HepG2 (cell line): ENCODE data around the gene DUS3L. TPM values are rescaled to one million over a fixed set of nuclear protein-coding genes. Genes with fewer than 3 reads are reported as not detected.
A peak's percentile ranks its signal among the peaks of the same experiment; 100 is the strongest.

Experiments
- AHR ChIP-seq: IDR thresholded peaks from 2 replicates; pipeline ENCODE4 v1.6.1; 2018; ENCODE audit warnings: missing genetic modification reagents, missing compliant biosample characterization
- CAMTA2 ChIP-seq: sonication (generic); formaldehyde crosslinking; IDR thresholded peaks from 2 replicates; pipeline ENCODE4 v1.4.0; 2020; ENCODE audit warnings: mild to moderate bottlenecking, missing genetic modification reagents, borderline replicate concordance
- EZH2 ChIP-seq: conservative IDR thresholded peaks from 2 replicates; pipeline ENCODE4 v1.6.1; 2012; ENCODE audit warnings: mild to moderate bottlenecking, low read depth, low read length, moderate library complexity
- GTF2F1 ChIP-seq: fragments of 150-350 bp; IDR thresholded peaks from 2 replicates; pipeline ENCODE4 v1.6.1; 2014; ENCODE audit warnings: low read length
- HOXA9 ChIP-seq: sonication (generic); formaldehyde crosslinking; IDR thresholded peaks from 2 replicates; pipeline ENCODE4 v1.8.1; 2022; ENCODE audit warnings: missing genetic modification reagents, mild to moderate bottlenecking, moderate library complexity, borderline replicate concordance
- NFE2 ChIP-seq: sonication (generic); formaldehyde crosslinking; IDR thresholded peaks from 2 replicates; pipeline ENCODE4 v1.4.0; 2020; ENCODE audit warnings: missing genetic modification reagents
- PRMT3 ChIP-seq: sonication (generic); formaldehyde crosslinking; IDR thresholded peaks from 2 replicates; pipeline ENCODE4 v1.8.1; 2022; ENCODE audit warnings: low read depth, mild to moderate bottlenecking, moderate library complexity, missing genetic modification reagents, borderline replicate concordance
- RBM39 ChIP-seq: fragments of 200-400 bp; formaldehyde crosslinking; IDR thresholded peaks from one replicate; pipeline ENCODE4 v1.6.1; 2018; ENCODE audit warnings: antibody characterized with exemption, mild to moderate bottlenecking, low read depth, low read length; ENCODE audit not compliant: poor library complexity, severe bottlenecking
- REPIN1 ChIP-seq: sonication (generic); formaldehyde crosslinking; IDR thresholded peaks from 2 replicates; pipeline ENCODE4 v1.8.0; 2022; ENCODE audit warnings: missing genetic modification reagents, low read depth, mild to moderate bottlenecking, borderline replicate concordance
- SIN3A ChIP-seq: IDR thresholded peaks from 2 replicates; pipeline ENCODE4 v1.6.1; 2011; ENCODE audit warnings: low read depth, mild to moderate bottlenecking, control low read depth, low read length, borderline replicate concordance
- SRSF4 ChIP-seq: fragments of 200-400 bp; formaldehyde crosslinking; IDR thresholded peaks from one replicate; pipeline ENCODE4 v1.6.1; 2018; ENCODE audit warnings: mild to moderate bottlenecking, low read depth, low read length, moderate library complexity; ENCODE audit not compliant: poor library complexity, severe bottlenecking
- ZBTB20 ChIP-seq: sonication (generic); formaldehyde crosslinking; IDR thresholded peaks from 2 replicates; pipeline ENCODE4 v1.8.1; 2023; ENCODE audit warnings: missing genetic modification reagents, low read depth, mild to moderate bottlenecking, borderline replicate concordance
- ZNF101 ChIP-seq: sonication (generic); formaldehyde crosslinking; IDR thresholded peaks from 2 replicates; pipeline ENCODE4 v1.4.0; 2020; ENCODE audit warnings: mild to moderate bottlenecking, low read depth, missing genetic modification reagents, borderline replicate concordance
- ZNF264 ChIP-seq: sonication (generic); formaldehyde crosslinking; IDR thresholded peaks from 2 replicates; pipeline ENCODE4 v1.4.0; 2020; ENCODE audit warnings: missing genetic modification reagents
- ZNF460 ChIP-seq: sonication (generic); formaldehyde crosslinking; IDR thresholded peaks from 2 replicates; pipeline ENCODE4 v1.5.1; 2020; ENCODE audit warnings: missing genetic modification reagents, mild to moderate bottlenecking, borderline replicate concordance
- ZNF550 ChIP-seq: sonication (generic); formaldehyde crosslinking; IDR thresholded peaks from 2 replicates; pipeline ENCODE4 v1.4.0; 2020; ENCODE audit warnings: mild to moderate bottlenecking, missing genetic modification reagents, borderline replicate concordance
- ZNF572 ChIP-seq: sonication (generic); formaldehyde crosslinking; IDR thresholded peaks from 2 replicates; pipeline ENCODE4 v1.5.1; 2020; ENCODE audit warnings: mild to moderate bottlenecking, missing genetic modification reagents
- ZNF609 ChIP-seq: sonication (generic); formaldehyde crosslinking; IDR thresholded peaks from 2 replicates; pipeline ENCODE4 v1.4.0; 2020; ENCODE audit warnings: mild to moderate bottlenecking, missing genetic modification reagents, borderline replicate concordance
- ZNF670 ChIP-seq: sonication (generic); formaldehyde crosslinking; IDR thresholded peaks from 2 replicates; pipeline ENCODE4 v1.8.0; 2022; ENCODE audit warnings: mild to moderate bottlenecking, missing genetic modification reagents, borderline replicate concordance
- ZNF850 ChIP-seq: sonication (generic); formaldehyde crosslinking; conservative IDR thresholded peaks from 2 replicates; pipeline ENCODE4 v1.9.0; 2021; ENCODE audit warnings: mild to moderate bottlenecking, missing genetic modification reagents
- ZNF883 ChIP-seq: sonication (generic); formaldehyde crosslinking; IDR thresholded peaks from 2 replicates; pipeline ENCODE4 v1.5.1; 2020; ENCODE audit warnings: mild to moderate bottlenecking, missing genetic modification reagents; ENCODE audit errors: not compliant biosample characterization
- ZUFSP ChIP-seq: sonication (generic); formaldehyde crosslinking; IDR thresholded peaks from 2 replicates; pipeline ENCODE4 v1.9.0; 2021; ENCODE audit warnings: missing genetic modification reagents, mild to moderate bottlenecking, borderline replicate concordance
- polyA plus RNA-seq, 8 experiments: library from polyadenylated mRNA; depleted of rRNA in 3 of 8; stranded (reverse) in 7 of 8; unstranded in 1 of 8; fragments of >200 nt; fragmentation: Illumina TruSeq in 4 of 8; extraction: Trizol in 4 of 8; gene quantifications; 2 replicates each; pipeline versions ENCODE4 v1.2.1 to v1.2.3, GENCODE V29; 2011 to 2016; ENCODE audit warnings: low read depth in 4 of 8, missing spikeins in 1 of 8, mixed read lengths in 1 of 8; ENCODE audit not compliant: insufficient read depth in 1 of 8
- total RNA-seq, 5 experiments: library from RNA; depleted of rRNA; stranded (reverse); fragments of >200 nt; fragmentation: Illumina TruSeq; extraction: Trizol; gene quantifications; 2 replicates each; pipeline ENCODE4 v1.2.3, GENCODE V29; 2016; ENCODE audit warnings: low read depth in 1 of 5

Gene DUS3L
- total and polyA plus RNA-seq, 2 of the 13 experiments (the other 11 are each of a cell fraction or from before 2014, with no cell fraction given): 13.3 to 25.1 TPM

GRCh38 chr19:5839065-5840017 lies 48.4 kb upstream of the DUS3L start, which contains the start of gene FUT6 (continued):
- TF ChIP-seq ZNF264 (no peak), RBM39 (no peak), CAMTA2 (CRISPR knock-in tag) (no peak), ZNF550 (CRISPR knock-in tag) (no peak), ZNF572 (CRISPR knock-in tag) (no peak), SRSF4 (no peak), ZNF101 (no peak), ZNF850 (no peak), ZNF460 (CRISPR knock-in tag) (0 out of 2 replicates have a peak, but pooled peaks have one; percentile 27), ZUFSP (CRISPR knock-in tag) (no peak), AHR (no peak), NFE2 (CRISPR knock-in tag) (no peak), ZBTB20 (CRISPR knock-in tag) (peak; percentile 40; the same call in 1 of the 2 replicates), EZH2 (no peak), ZNF670 (CRISPR knock-in tag) (peak; percentile 71; the same call in 1 of the 2 replicates), REPIN1 (CRISPR knock-in tag) (no peak), HOXA9 (CRISPR knock-in tag) (no peak), SIN3A (no peak), ZNF883 (CRISPR knock-in tag) (no peak), GTF2F1 (no peak), ZNF609 (peak; percentile 64), PRMT3 (CRISPR knock-in tag) (no peak)
